ENCODE results near the gene MCOLN1.
"Not testable (repeated sequence)": the region's sequence is repeated elsewhere in the genome, so short reads cannot be mapped to it uniquely, and the experiment has no call there.

The MCOLN1 gene

DNA sequence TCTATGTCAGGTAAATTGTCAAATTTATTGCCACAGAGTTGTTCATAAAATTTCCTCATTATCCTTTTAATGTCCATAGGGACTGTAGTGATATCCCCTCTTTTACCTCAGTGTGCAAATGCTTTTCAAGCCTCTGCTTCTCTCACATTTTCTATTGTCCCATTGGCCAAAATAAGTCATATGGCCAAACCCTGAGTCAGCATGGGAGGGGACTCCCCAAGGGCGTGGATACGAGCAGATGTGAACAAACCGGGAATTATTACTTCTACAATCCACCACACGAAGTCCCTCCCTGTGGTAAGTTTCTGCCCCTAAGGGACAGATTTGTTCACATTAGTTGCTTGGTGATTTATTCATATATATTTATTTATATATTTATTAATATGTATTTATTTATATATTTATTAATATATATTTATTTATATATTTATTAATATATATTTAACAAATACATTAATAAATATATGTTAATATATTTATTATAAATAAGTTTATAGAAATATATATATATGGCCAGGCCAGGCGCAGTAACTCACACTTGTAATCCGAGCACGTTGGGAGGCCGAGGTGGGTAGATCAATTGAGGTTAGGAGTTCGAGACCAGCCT lies 53.1 kb downstream of the MCOLN1 start:
- no peak for DNase-seq (ENCODE audit: low spot score)

DNA sequence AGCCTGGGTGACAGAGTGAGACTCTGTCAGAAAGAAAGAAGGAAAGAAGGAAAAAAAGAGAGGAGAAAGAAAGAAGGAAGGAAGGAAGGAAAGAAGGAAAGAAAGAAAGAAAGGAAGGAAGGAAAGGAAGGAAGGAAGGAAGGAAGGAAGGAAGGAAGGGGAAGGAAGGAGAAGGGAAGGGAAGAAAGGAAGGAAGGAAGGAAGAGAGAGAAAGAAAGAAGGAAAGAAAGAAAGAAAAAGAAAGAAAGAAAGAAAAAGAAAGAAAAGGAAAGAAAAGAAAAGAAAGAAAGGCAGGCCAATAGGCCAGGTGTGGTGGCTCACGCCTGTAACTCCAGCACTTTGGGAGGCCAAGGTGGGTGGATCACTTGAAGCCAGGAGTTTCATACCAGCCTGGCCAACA lies 55.0 kb downstream of the MCOLN1 start:
- not testable (repeated sequence) for DNase-seq (ENCODE audit: low spot score)

DNA sequence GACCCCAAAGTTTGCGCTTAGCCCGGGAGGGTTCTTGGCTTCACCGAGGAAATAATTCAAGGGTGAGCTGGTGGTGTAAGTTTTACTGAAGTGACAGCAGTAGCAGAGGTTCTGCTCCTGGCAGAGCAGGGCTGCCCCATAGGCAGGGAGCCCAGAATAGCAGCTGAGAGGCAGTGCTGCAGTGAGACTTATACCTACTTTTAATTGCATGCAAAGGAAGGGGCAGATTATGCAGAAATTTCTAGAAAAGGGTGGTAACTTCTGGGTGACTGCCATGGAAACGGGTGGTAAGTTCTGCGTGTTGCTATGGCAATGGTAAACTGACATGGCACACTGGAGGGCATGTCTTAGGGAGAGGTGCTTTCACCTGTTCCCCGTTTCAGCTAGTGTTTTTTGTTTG lies 55.7 kb downstream of the MCOLN1 start:
- no peak for DNase-seq (ENCODE audit: low spot score)

DNA sequence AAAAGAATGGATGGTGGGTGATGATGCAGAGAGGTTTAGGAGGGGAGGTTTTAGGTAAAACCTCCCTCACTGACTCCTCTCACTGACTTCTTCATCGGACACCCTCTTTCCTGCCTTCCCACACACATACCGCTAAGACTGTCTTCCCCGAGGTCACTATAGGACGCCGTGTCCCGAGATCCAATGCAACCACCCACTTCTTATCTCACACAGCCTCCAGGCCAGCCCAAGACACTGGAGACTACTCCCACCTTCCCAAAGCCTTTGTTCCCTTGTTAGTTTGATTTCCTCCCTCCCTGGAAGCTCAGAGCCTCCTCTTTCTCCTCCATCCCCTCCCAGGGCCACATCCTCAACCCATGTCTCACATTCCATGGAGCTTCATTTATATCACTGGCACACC lies 56.8 kb downstream of the MCOLN1 start:
- no peak for DNase-seq (ENCODE audit: low spot score)

DNA sequence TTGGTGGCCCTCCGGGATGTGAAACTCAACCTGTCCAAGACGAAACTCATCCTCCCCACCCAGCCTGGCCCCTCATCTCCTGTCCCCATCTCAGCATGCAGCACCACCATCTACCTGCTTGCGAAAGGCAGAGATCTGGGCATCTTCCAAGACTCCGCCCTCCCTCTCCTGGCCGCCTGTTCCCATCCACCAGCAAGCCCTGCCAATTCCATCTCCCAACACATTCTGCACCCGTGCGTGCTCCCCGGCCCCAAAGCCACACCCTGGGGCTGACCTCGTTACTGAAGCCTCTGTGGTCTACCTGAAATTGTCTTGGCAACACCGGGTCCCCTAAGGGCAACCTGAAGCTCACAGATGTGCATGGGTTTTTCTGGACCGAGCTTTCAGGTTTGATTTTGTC lies 60.0 kb downstream of the MCOLN1 start:
- DNase-seq (ENCODE audit: low spot score) = no peak
